ENCODE data around the gene CTAG1A. TPM values are rescaled to one million over a fixed set of nuclear protein-coding genes. Genes with fewer than 3 reads are reported as not detected.
"Not testable (repeated sequence)": the region's sequence is repeated elsewhere in the genome, so short reads cannot be mapped to it uniquely, and the experiment has no call there.

The CTAG1A gene
- total RNA-seq, 1 donor from 2014 or later = not detected

- peaks cover 24% of the 10 kb centered on the region for H3K9me3 Mint-ChIP-seq
- TF ChIP-seq CTCF (IDR thresholded peaks at IDR 0.05; ENCODE audit: unreplicated experiment) = no peak
- no peaks in the 10 kb centered on the region for H3K4me1 Mint-ChIP-seq
- no peak for DNase-seq (ENCODE audit: low spot score in 2 of 2, unreplicated experiment in 2 of 2)
- peaks cover 30% of the 10 kb centered on the region for H3K27me3 Mint-ChIP-seq (ENCODE audit: low read depth)
- H3K4me3 Mint-ChIP-seq = no peak overlapping the region
- H3K27ac Mint-ChIP-seq = no peak overlapping the region
- H3K36me3 Mint-ChIP-seq = no peaks in the 10 kb centered on the region
These were observed 17.3 kb downstream of the CTAG1A start for GRCh38 chrX:154602226-154602625.

GRCh38 chrX:154602766-154603437 lies 18.0 kb downstream of the CTAG1A start:
- Mint-ChIP-seq H3K4me1 (no peaks in the 10 kb centered on the region), H3K36me3 (no peaks in the 10 kb centered on the region), H3K27ac (no peak overlapping the region), H3K27me3 (ENCODE audit: low read depth) (peaks cover 30% of the 10 kb centered on the region), H3K4me3 (no peak overlapping the region), H3K9me3 (peaks cover 17% of the 10 kb centered on the region)
- no peak for TF ChIP-seq CTCF (IDR thresholded peaks at IDR 0.05; ENCODE audit: unreplicated experiment)
- no peak for DNase-seq (ENCODE audit: low spot score in 2 of 2, unreplicated experiment in 2 of 2)

- DNase-seq (ENCODE audit: low spot score in 2 of 2, unreplicated experiment in 2 of 2) = no peak
- no peak overlapping the region for H3K4me3 Mint-ChIP-seq
- no peaks in the 10 kb centered on the region for H3K36me3 Mint-ChIP-seq
- no peak overlapping the region for H3K27ac Mint-ChIP-seq
- TF ChIP-seq CTCF (IDR thresholded peaks at IDR 0.05; ENCODE audit: unreplicated experiment) = no peak
- H3K4me1 Mint-ChIP-seq = no peaks in the 10 kb centered on the region
- H3K27me3 Mint-ChIP-seq (ENCODE audit: low read depth) = peaks cover 35% of the 10 kb centered on the region
- peaks cover 14% of the 10 kb centered on the region for H3K9me3 Mint-ChIP-seq
These were observed 18.8 kb downstream of the CTAG1A start for GRCh38 chrX:154603438-154604430.

GRCh38 chrX:154605566-154605965 lies 20.6 kb downstream of the CTAG1A start:
- H3K4me3 Mint-ChIP-seq = no peak overlapping the region
- DNase-seq (ENCODE audit: low spot score in 2 of 2, unreplicated experiment in 2 of 2) = no peak

GRCh38 chrX:154607370-154607769 lies 22.4 kb downstream of the CTAG1A start:
- Mint-ChIP-seq H3K4me3 (no peak overlapping the region), H3K36me3 (no peaks in the 10 kb centered on the region), H3K4me1 (peaks cover 1% of the 10 kb centered on the region), H3K9me3 (peaks cover 13% of the 10 kb centered on the region), H3K27ac (no peak overlapping the region), H3K27me3 (ENCODE audit: low read depth) (peaks cover 34% of the 10 kb centered on the region)
- DNase-seq (ENCODE audit: low spot score in 2 of 2, unreplicated experiment in 2 of 2) = no peak
- TF ChIP-seq CTCF (IDR thresholded peaks at IDR 0.05; ENCODE audit: unreplicated experiment) = no peak

More at GRCh38 chrX:154605566-154605965, 20.6 kb downstream of the CTAG1A start:
- Mint-ChIP-seq H3K4me1 (no peaks in the 10 kb centered on the region), H3K36me3 (no peaks in the 10 kb centered on the region), H3K27ac (no peak overlapping the region), H3K27me3 (ENCODE audit: low read depth) (peaks cover 38% of the 10 kb centered on the region), H3K9me3 (peaks cover 13% of the 10 kb centered on the region)
- no peak for TF ChIP-seq CTCF (IDR thresholded peaks at IDR 0.05; ENCODE audit: unreplicated experiment)

GRCh38 chrX:154607976-154608375 lies 23.0 kb downstream of the CTAG1A start:
- H3K36me3 Mint-ChIP-seq; H3K27ac Mint-ChIP-seq; DNase-seq (ENCODE audit: low spot score in 2 of 2, unreplicated experiment in 2 of 2); H3K4me1 Mint-ChIP-seq; H3K4me3 Mint-ChIP-seq: not testable (repeated sequence)
- Mint-ChIP-seq H3K9me3 (peaks cover 18% of the 10 kb centered on the region), H3K27me3 (ENCODE audit: low read depth) (peaks cover 34% of the 10 kb centered on the region)

GRCh38 chrX:154608823-154609222 lies 23.9 kb downstream of the CTAG1A start:
- Mint-ChIP-seq H3K9me3 (peaks cover 19% of the 10 kb centered on the region), H3K27me3 (ENCODE audit: low read depth) (peaks cover 34% of the 10 kb centered on the region)
- H3K4me3 Mint-ChIP-seq; H3K36me3 Mint-ChIP-seq; DNase-seq (ENCODE audit: low spot score in 2 of 2, unreplicated experiment in 2 of 2); H3K27ac Mint-ChIP-seq; H3K4me1 Mint-ChIP-seq: not testable (repeated sequence)

- not testable (repeated sequence) for H3K27ac Mint-ChIP-seq; H3K36me3 Mint-ChIP-seq; H3K4me3 Mint-ChIP-seq; DNase-seq (ENCODE audit: low spot score in 2 of 2, unreplicated experiment in 2 of 2); H3K4me1 Mint-ChIP-seq
- Mint-ChIP-seq H3K9me3 (peaks cover 16% of the 10 kb centered on the region), H3K27me3 (ENCODE audit: low read depth) (peaks cover 19% of the 10 kb centered on the region)
These were observed 26.2 kb downstream of the CTAG1A start for GRCh38 chrX:154611146-154611545.
